H1 (cell line): Measurements from ENCODE around the gene PPP1R10. TPM values are rescaled to one million over a fixed set of nuclear protein-coding genes. Genes with fewer than 3 reads are reported as not detected.
A peak's percentile ranks its signal among the peaks of the same experiment; 100 is the strongest.

ENCODE experiments used
- CTCF ChIA-PET: fragments of 300-600 bp; sonication (Branson Sonifier 250); formaldehyde crosslinking; loops from one replicate; lab custom pipeline; 2021; ENCODE audit not compliant: partially characterized antibody; lab: Charles Lee
- POLR2A ChIA-PET: fragments of 300-600 bp; sonication (Branson Sonifier 250); formaldehyde crosslinking; loops from one replicate; lab custom pipeline; 2021; ENCODE audit warnings: inconsistent platforms; ENCODE audit not compliant: partially characterized antibody; lab: Charles Lee
- DNase-seq, 2 experiments: peaks; one replicate each; pipeline versions ENCODE4 v3.0.0 to v3.0.0-alpha.2; 2010 to 2022; ENCODE audit warnings: low spot score in 2 of 2, low read depth in 1 of 2, mixed read lengths in 1 of 2
- FAIRE-seq: peaks from 2 replicates; lab custom pipeline; 2011; peaks lifted over from hg19 to GRCh38; lab: Jason Lieb, UNC
- H2AFZ ChIP-seq: 2 replicates; pipeline ENCODE4 v1.8.1; 2012; ENCODE audit warnings: low read length, inconsistent platforms
- H2AK5ac ChIP-seq: 2 replicates; pipeline ENCODE4 v1.6.1; 2013; ENCODE audit warnings: low read depth, low read length
- H2BK120ac ChIP-seq: replicated peaks from 2 replicates; pipeline ENCODE3; 2013; ENCODE audit warnings: low read depth, low read length, inconsistent platforms
- H2BK12ac ChIP-seq: 2 replicates; pipeline ENCODE4 v1.6.1; 2013; ENCODE audit warnings: low read depth, low read length
- H2BK15ac ChIP-seq: 2 replicates; pipeline ENCODE4 v1.6.1; 2013; ENCODE audit warnings: low read length
- H2BK20ac ChIP-seq: 2 replicates; pipeline ENCODE4 v1.6.1; 2013; ENCODE audit warnings: low read length
- H2BK5ac ChIP-seq: 2 replicates; pipeline ENCODE4 v1.6.1; 2013; ENCODE audit warnings: low read depth, low read length
- H3K14ac ChIP-seq: 2 replicates; pipeline ENCODE4 v1.6.1; 2013; ENCODE audit warnings: inconsistent platforms; ENCODE audit not compliant: insufficient read length
- H3K18ac ChIP-seq: 2 replicates; pipeline ENCODE4 v1.6.1; 2013; ENCODE audit warnings: low read length; ENCODE audit errors: extremely low read depth
- H3K23ac ChIP-seq: 2 replicates; pipeline ENCODE4 v1.6.1; 2013; ENCODE audit warnings: inconsistent platforms; ENCODE audit not compliant: insufficient read length
- H3K23me2 ChIP-seq: 2 replicates; pipeline ENCODE4 v1.6.1; 2013; ENCODE audit warnings: low read depth, low read length
- H3K27ac ChIP-seq: 2 replicates; pipeline ENCODE4 v1.6.1; 2011; ENCODE audit warnings: low read depth, low read length, inconsistent platforms
- H3K27me3 ChIP-seq, 4 experiments: replicated peaks in 1 of 4; 1 replicate in 1 of 4; 2 replicates in 3 of 4; pipeline versions ENCODE4 v1.6.1 to v1.8.1; 2011 to 2013; ENCODE audit warnings: low read length in 3 of 4, mild to moderate bottlenecking in 3 of 4, inconsistent platforms in 2 of 4, mixed read lengths in 2 of 4, moderate library complexity in 1 of 4; ENCODE audit not compliant: control insufficient read depth in 3 of 4, insufficient read depth in 3 of 4; ENCODE audit errors: extremely low read depth in 1 of 4
- H3K36me3 ChIP-seq, 4 experiments: 2 replicates each; pipeline versions ENCODE4 v1.6.1 to v1.8.1; 2011 to 2013; ENCODE audit warnings: mild to moderate bottlenecking in 4 of 4, low read length in 3 of 4, moderate library complexity in 2 of 4, control low read depth in 1 of 4, inconsistent platforms in 1 of 4; ENCODE audit not compliant: insufficient read depth in 4 of 4, control insufficient read depth in 2 of 4
- H3K4ac ChIP-seq: replicated peaks from 2 replicates; pipeline ENCODE3; 2013; ENCODE audit warnings: low read length, low read depth, mixed read lengths, inconsistent platforms; ENCODE audit not compliant: insufficient read length
- H3K4me1 ChIP-seq, 4 experiments: replicated peaks in 1 of 4; 1 replicate in 1 of 4; 2 replicates in 3 of 4; pipeline versions ENCODE4 v1.6.1 to v1.8.1; 2011 to 2013; ENCODE audit warnings: low read length in 3 of 4, inconsistent platforms in 2 of 4, mixed read lengths in 1 of 4; ENCODE audit not compliant: insufficient read depth in 4 of 4, control insufficient read depth in 3 of 4
- H3K4me2 ChIP-seq, 2 experiments: 2 replicates each; pipeline versions ENCODE4 v1.6.1 to v1.8.1; 2011 to 2013; ENCODE audit warnings: low read depth in 2 of 2, low read length in 2 of 2, control low read depth in 1 of 2, inconsistent platforms in 1 of 2, mild to moderate bottlenecking in 1 of 2; ENCODE audit not compliant: insufficient read depth in 1 of 2
- H3K4me3 ChIP-seq, 4 experiments: fragments of 200-600, 300-600 bp in 1 of 4; sonication (generic), shearing (Covaris generic), sonication (Bioruptor Twin) in 1 of 4; 2 replicates each; pipeline versions ENCODE4 v1.5.1 to v1.8.1; 2011 to 2016; ENCODE audit warnings: low read length in 4 of 4, low read depth in 3 of 4, control low read depth in 2 of 4, inconsistent platforms in 2 of 4, mild to moderate bottlenecking in 2 of 4, mixed read lengths in 1 of 4, moderate library complexity in 1 of 4; ENCODE audit not compliant: insufficient read depth in 2 of 4; ENCODE audit errors: extremely low read depth in 1 of 4
- H3K56ac ChIP-seq: replicated peaks from 2 replicates; pipeline ENCODE3; 2013; ENCODE audit warnings: low read depth, mild to moderate bottlenecking, mixed read lengths, low read length, inconsistent platforms; ENCODE audit not compliant: insufficient read length
- H3K79me1 ChIP-seq: 2 replicates; pipeline ENCODE4 v1.6.1; 2013; ENCODE audit warnings: low read depth, low read length, control low read depth
- H3K79me2 ChIP-seq, 2 experiments: 2 replicates each; pipeline versions ENCODE4 v1.6.1 to v1.8.1; 2012 to 2013; ENCODE audit warnings: low read length in 2 of 2, mild to moderate bottlenecking in 2 of 2, inconsistent platforms in 1 of 2; ENCODE audit not compliant: insufficient read depth in 2 of 2, control insufficient read depth in 1 of 2
- H3K9ac ChIP-seq, 4 experiments: replicated peaks in 1 of 4; 1 replicate in 1 of 4; 2 replicates in 3 of 4; pipeline versions ENCODE4 v1.6.1 to v1.8.1; 2011 to 2013; ENCODE audit warnings: low read depth in 3 of 4, low read length in 3 of 4, control low read depth in 2 of 4, mild to moderate bottlenecking in 2 of 4, moderate library complexity in 2 of 4, inconsistent platforms in 1 of 4; ENCODE audit errors: extremely low read depth in 1 of 4
- H3K9me3 ChIP-seq, 2 experiments: 2 replicates each; pipeline versions ENCODE4 v1.6.1 to v1.8.1; 2012 to 2013; ENCODE audit warnings: mild to moderate bottlenecking in 2 of 2, moderate library complexity in 2 of 2, control low read depth in 1 of 2, inconsistent platforms in 1 of 2, low read depth in 1 of 2, low read length in 1 of 2, mixed read lengths in 1 of 2; ENCODE audit not compliant: insufficient read depth in 2 of 2
- H4K20me1 ChIP-seq, 2 experiments: replicated peaks in 1 of 2; 2 replicates each; pipeline versions ENCODE3 to v1.8.1; 2011 to 2013; ENCODE audit warnings: inconsistent platforms in 2 of 2, low read length in 2 of 2, mild to moderate bottlenecking in 1 of 2; ENCODE audit not compliant: insufficient read depth in 2 of 2, control insufficient read depth in 1 of 2
- H4K5ac ChIP-seq: 2 replicates; pipeline ENCODE4 v1.6.1; 2013; ENCODE audit warnings: low read length, low read depth, mixed read lengths, inconsistent platforms; ENCODE audit not compliant: insufficient read length
- H4K8ac ChIP-seq: 2 replicates; pipeline ENCODE4 v1.8.0; 2013; ENCODE audit warnings: mild to moderate bottlenecking, moderate library complexity, low read length, inconsistent platforms; ENCODE audit not compliant: insufficient read depth; ENCODE audit errors: extremely low read depth
- H4K91ac ChIP-seq: replicated peaks from 2 replicates; pipeline ENCODE3; 2013; ENCODE audit warnings: low read length, mixed read lengths, inconsistent platforms; ENCODE audit not compliant: insufficient read length
- ATF2 ChIP-seq: IDR thresholded peaks from 2 replicates; pipeline ENCODE4 v1.6.1; 2012; ENCODE audit warnings: low read length, inconsistent platforms
- EP300 ChIP-seq, 2 experiments: IDR thresholded peaks; 1 replicate in 1 of 2; 2 replicates in 1 of 2; pipeline ENCODE4 v1.6.1; 2011 to 2012; ENCODE audit warnings: low read depth in 2 of 2, low read length in 2 of 2, mild to moderate bottlenecking in 2 of 2, borderline replicate concordance in 1 of 2, inconsistent platforms in 1 of 2, moderate library complexity in 1 of 2
- NANOG ChIP-seq: IDR thresholded peaks from 2 replicates; pipeline ENCODE4 v1.6.1; 2011; ENCODE audit warnings: low read length, low read depth, mild to moderate bottlenecking, inconsistent platforms; ENCODE audit not compliant: insufficient read depth, poor library complexity, severe bottlenecking
- POLR2AphosphoS5 ChIP-seq: IDR thresholded peaks from 2 replicates; pipeline ENCODE4 v1.6.1; 2011; ENCODE audit warnings: low read depth, low read length
- POU5F1 ChIP-seq: IDR thresholded peaks from 2 replicates; pipeline ENCODE4 v1.6.1; 2011; ENCODE audit warnings: low read depth, mild to moderate bottlenecking, low read length, moderate library complexity
- SIX5 ChIP-seq: IDR thresholded peaks from 2 replicates; pipeline ENCODE4 v1.6.1; 2011; ENCODE audit warnings: mild to moderate bottlenecking, low read depth, low read length
- SP1 ChIP-seq: IDR thresholded peaks from 2 replicates; pipeline ENCODE4 v1.6.1; 2011; ENCODE audit warnings: low read depth, low read length
- SP4 ChIP-seq: IDR thresholded peaks from 2 replicates; pipeline ENCODE4 v1.6.1; 2012; ENCODE audit warnings: low read length, inconsistent platforms
- WGBS, 2 experiments: shearing (Covaris generic) in 1 of 2; methylation state at CpG; one replicate each; pipeline versions ENCODE4 v1.1.6 to v1.1.7; 2013 to 2015; ENCODE audit warnings: low lambda C conversion rate in 2 of 2, mixed read lengths in 2 of 2, inconsistent platforms in 1 of 2, low coverage in 1 of 2, missing lambda C conversion rate in 1 of 2; ENCODE audit not compliant: insufficient replicate concordance in 2 of 2, insufficient coverage in 1 of 2, insufficient read length in 1 of 2; ENCODE audit errors: extremely low coverage in 1 of 2, missing lambda C conversion rate in 1 of 2; 5-methylcytosine and 5-hydroxymethylcytosine counted together
- polyA plus RNA-seq, 7 experiments: library from polyadenylated mRNA; depleted of rRNA in 3 of 7; stranded (reverse) in 5 of 7; unstranded in 2 of 7; fragments of >200 nt in 5 of 7; fragments of 200-250 nt in 2 of 7; gene quantifications; 1 replicate in 5 of 7; 2 replicates in 1 of 7; 4 replicates in 1 of 7; pipeline versions ENCODE4 v1.2.1 to v1.2.3, GENCODE V29; 2011 to 2013; ENCODE audit warnings: missing spikeins in 2 of 7, mixed read lengths in 2 of 7
- total RNA-seq: library from RNA; stranded (reverse); fragmentation: NEBNext Ultra II Directional; extraction: Animal tissue kit (Norgen Biotek cat#: 25700); gene quantifications from 2 replicates; pipeline ENCODE4 v1.2.1, GENCODE V29; 2021

Gene PPP1R10
- total and polyA plus RNA-seq, 2 of the 8 experiments (the other 6 are each of a cell fraction or from before 2014, with no cell fraction given): 23.9 to 89.1 TPM

- H2BK15ac ChIP-seq: no peak overlapping the region
- H2BK20ac ChIP-seq: no peak overlapping the region
- H4K20me1 ChIP-seq: peaks cover 1 to 4% of the 10 kb centered on the region in 2 experiments
- peak overlapping the region; percentile 99 to 100 (median 100) for H3K9ac ChIP-seq
- 3 to 100% methylated on average over 1 to 10 of the region's 10 CpGs for WGBS, 2 experiments
- peak overlapping the region; percentile 71; the same call in 1 of the 2 replicates for H2BK12ac ChIP-seq
- peak overlapping the region; percentile 70 for H3K4ac ChIP-seq
- ChIA-PET CTCF (interaction anchor here (1.7 kb wide), 1 partner anchor 15 kb away, joined by 4 read pairs; no protein-coding TSS in a partner anchor), POLR2A (interaction anchor here (0.7 to 4.8 kb wide), 36 partner anchors 8 to 515 kb away, joined by 3 to 443 read pairs (median 6); partner anchors contain the start of genes ABCF1, ATAT1, C6orf136 and DHX16)
- H2AK5ac ChIP-seq: peak overlapping the region; percentile 89; the same call in 1 of the 2 replicates
- H2BK120ac ChIP-seq: no peak overlapping the region
- H4K8ac ChIP-seq: peak overlapping the region; percentile 97; the same call in 1 of the 2 replicates
- H3K36me3 ChIP-seq: peaks cover 6 to 41% (median 17%) of the 10 kb centered on the region in 4 experiments
- H4K5ac ChIP-seq: peak overlapping the region; percentile 86
- no peak overlapping the region for H3K14ac ChIP-seq
- H3K56ac ChIP-seq: peak overlapping the region; percentile 57
- no peak overlapping the region for H2AFZ ChIP-seq
- peak overlapping the region; percentile 89 for H2BK5ac ChIP-seq
- peak overlapping the region; percentile 38 for H4K91ac ChIP-seq
- FAIRE-seq (no peak), DNase-seq (no peak)
- no peaks in the 10 kb centered on the region for H3K9me3 ChIP-seq
- peaks cover 7% of the 10 kb centered on the region; the same call in 1 of the 2 replicates for H3K79me1 ChIP-seq
- peaks cover 14% of the 10 kb centered on the region for H3K23me2 ChIP-seq
- peak overlapping the region; percentile 90 to 97 (median 96) for H3K4me3 ChIP-seq
- peak overlapping the region; percentile 96 to 98 for H3K4me2 ChIP-seq
- no peaks in the 10 kb centered on the region for H3K27me3 ChIP-seq
- H3K18ac ChIP-seq: peak overlapping the region; percentile 36; the same call in 1 of the 2 replicates
- no peak overlapping the region for H3K23ac ChIP-seq
- H3K79me2 ChIP-seq: peaks cover 4 to 63% of the 10 kb centered on the region in 2 experiments; a peak in 3 of 4 replicates
- H3K4me1 ChIP-seq: peaks cover 0 to 6% (median 4%) of the 10 kb centered on the region in 4 experiments; a peak in 4 of 7 replicates
- peak overlapping the region; percentile 98 for H3K27ac ChIP-seq
- TF ChIP-seq SP1: no peak
- no peak for TF ChIP-seq SIX5
- no peak for TF ChIP-seq EP300 (IDR thresholded peaks at IDR 0.05; ENCODE audit: borderline replicate concordance in 1 of 2, low read depth in 2 of 2, low read length in 2 of 2)
- no peak for TF ChIP-seq POU5F1
- no peak; the same call in 1 of the 2 replicates for TF ChIP-seq SP4
- TF ChIP-seq ATF2: no peak; the same call in 1 of the 2 replicates
- peak; percentile 94 for TF ChIP-seq POLR2AphosphoS5
- TF ChIP-seq NANOG: no peak
Observed at GRCh38 chr6:30615958-30616810, 859 bp downstream of the PPP1R10 start.
